ENCODE results near the gene PAM16.

The PAM16 gene

GRCh38 chr16:4370570-4371356 lies 19.6 kb upstream of the PAM16 start:
- TF ChIP-seq CTCF (IDR thresholded peaks at IDR 0.05; ENCODE audit: control extremely low read depth, extremely low read depth, low read depth, missing control alignments) = no peak
- ChIA-PET POLR2A (no interaction called here), CTCF (interaction anchor here (1.1 to 2.6 kb wide), 4 partner anchors 11 to 117 kb away, joined by 3 to 16 read pairs (median 4); no protein-coding TSS in a partner anchor)
- DNase-seq (ENCODE audit: extremely low spot score) = no peak

GRCh38 chr16:4370151-4370550 lies 19.0 kb upstream of the PAM16 start:
- TF ChIP-seq CTCF (IDR thresholded peaks at IDR 0.05; ENCODE audit: control extremely low read depth, extremely low read depth, low read depth, missing control alignments) = no peak
- DNase-seq (ENCODE audit: extremely low spot score) = no peak
- ChIA-PET POLR2A (no interaction called here), CTCF (interaction anchor here (1.1 to 2.6 kb wide), 4 partner anchors 11 to 117 kb away, joined by 3 to 16 read pairs (median 4); no protein-coding TSS in a partner anchor)

GRCh38 chr16:4369007-4369733 lies 18.0 kb upstream of the PAM16 start:
- CTCF ChIA-PET = interaction anchor here (1.1 to 2.6 kb wide), 3 partner anchors 10 to 34 kb away, joined by 3 to 16 read pairs (median 4); no protein-coding TSS in a partner anchor
- no peak for TF ChIP-seq CTCF (IDR thresholded peaks at IDR 0.05; ENCODE audit: control extremely low read depth, extremely low read depth, low read depth, missing control alignments)
- POLR2A ChIA-PET = no interaction called here
- DNase-seq (ENCODE audit: extremely low spot score) = no peak

- no peak for TF ChIP-seq CTCF (IDR thresholded peaks at IDR 0.05; ENCODE audit: control extremely low read depth, extremely low read depth, low read depth, missing control alignments)
- no peak for DNase-seq (ENCODE audit: extremely low spot score)
- POLR2A ChIA-PET = no interaction called here
- CTCF ChIA-PET = interaction anchor here (1.0 to 3.1 kb wide), 3 partner anchors 8 to 36 kb away, joined by 3 to 21 read pairs (median 4); no protein-coding TSS in a partner anchor
These were observed 16.3 kb upstream of the PAM16 start for GRCh38 chr16:4367393-4367856.

GRCh38 chr16:4366016-4366415 lies 14.9 kb upstream of the PAM16 start:
- ChIA-PET POLR2A (no interaction called here), CTCF (interaction anchor here (1.3 to 3.1 kb wide), 2 partner anchors 15 to 37 kb away, joined by 3 to 21 read pairs; partner anchors contain the start of gene PAM16)
- DNase-seq (ENCODE audit: extremely low spot score) = no peak
- TF ChIP-seq CTCF (IDR thresholded peaks at IDR 0.05; ENCODE audit: control extremely low read depth, extremely low read depth, low read depth, missing control alignments) = no peak

GRCh38 chr16:4365615-4366014 lies 14.5 kb upstream of the PAM16 start:
- TF ChIP-seq CTCF (IDR thresholded peaks at IDR 0.05; ENCODE audit: control extremely low read depth, extremely low read depth, low read depth, missing control alignments) = no peak
- DNase-seq (ENCODE audit: extremely low spot score) = no peak
- ChIA-PET POLR2A (no interaction called here), CTCF (interaction anchor here (1.1 to 3.1 kb wide), 4 partner anchors 15 to 56 kb away, joined by 3 to 21 read pairs (median 3); partner anchors contain the start of gene PAM16)
